Skeletal muscle tissue (tissue), 4 donors: ENCODE results near the gene DDX60. TPM values are rescaled to one million over a fixed set of nuclear protein-coding genes. Genes with fewer than 3 reads are reported as not detected.

ENCODE experiments used
- H3K27ac ChIP-seq: one replicate; pipeline ENCODE4 v1.7.0; 2013; ENCODE audit warnings: mild to moderate bottlenecking, low read depth, low read length, inconsistent platforms
- H3K27me3 ChIP-seq, 3 donors: one replicate each; pipeline ENCODE4 v1.7.0; 2013; ENCODE audit warnings: low read length in 3 of 3; ENCODE audit not compliant: control insufficient read depth in 3 of 3, insufficient read depth in 3 of 3
- H3K36me3 ChIP-seq, 3 donors: one replicate each; pipeline ENCODE4 v1.7.0; 2013; ENCODE audit warnings: low read length in 3 of 3; ENCODE audit not compliant: control insufficient read depth in 3 of 3, insufficient read depth in 3 of 3
- H3K4me1 ChIP-seq, 3 donors: one replicate each; pipeline ENCODE4 v1.7.0; 2013; ENCODE audit warnings: low read length in 3 of 3, mild to moderate bottlenecking in 3 of 3; ENCODE audit not compliant: control insufficient read depth in 3 of 3, insufficient read depth in 3 of 3
- H3K4me3 ChIP-seq, 3 donors: one replicate each; pipeline ENCODE4 v1.7.0; 2013; ENCODE audit warnings: low read length in 3 of 3
- H3K9ac ChIP-seq, 3 donors: one replicate each; pipeline ENCODE4 v1.7.0; 2013; ENCODE audit warnings: low read length in 3 of 3, mild to moderate bottlenecking in 3 of 3, moderate library complexity in 2 of 3, low read depth in 1 of 3
- H3K9me3 ChIP-seq, 3 donors: one replicate each; pipeline ENCODE4 v1.7.0; 2013; ENCODE audit warnings: low read length in 3 of 3; ENCODE audit not compliant: control insufficient read depth in 3 of 3
- total RNA-seq: library from RNA; depleted of rRNA; stranded (reverse); fragments of >200 nt; gene quantifications from one replicate; pipeline ENCODE4 v1.2.3, GENCODE V29; 2014
- donor health status: Osteomylitis.

Gene DDX60
- total RNA-seq, 1 donor from 2014 or later = 8.9 TPM

DNA sequence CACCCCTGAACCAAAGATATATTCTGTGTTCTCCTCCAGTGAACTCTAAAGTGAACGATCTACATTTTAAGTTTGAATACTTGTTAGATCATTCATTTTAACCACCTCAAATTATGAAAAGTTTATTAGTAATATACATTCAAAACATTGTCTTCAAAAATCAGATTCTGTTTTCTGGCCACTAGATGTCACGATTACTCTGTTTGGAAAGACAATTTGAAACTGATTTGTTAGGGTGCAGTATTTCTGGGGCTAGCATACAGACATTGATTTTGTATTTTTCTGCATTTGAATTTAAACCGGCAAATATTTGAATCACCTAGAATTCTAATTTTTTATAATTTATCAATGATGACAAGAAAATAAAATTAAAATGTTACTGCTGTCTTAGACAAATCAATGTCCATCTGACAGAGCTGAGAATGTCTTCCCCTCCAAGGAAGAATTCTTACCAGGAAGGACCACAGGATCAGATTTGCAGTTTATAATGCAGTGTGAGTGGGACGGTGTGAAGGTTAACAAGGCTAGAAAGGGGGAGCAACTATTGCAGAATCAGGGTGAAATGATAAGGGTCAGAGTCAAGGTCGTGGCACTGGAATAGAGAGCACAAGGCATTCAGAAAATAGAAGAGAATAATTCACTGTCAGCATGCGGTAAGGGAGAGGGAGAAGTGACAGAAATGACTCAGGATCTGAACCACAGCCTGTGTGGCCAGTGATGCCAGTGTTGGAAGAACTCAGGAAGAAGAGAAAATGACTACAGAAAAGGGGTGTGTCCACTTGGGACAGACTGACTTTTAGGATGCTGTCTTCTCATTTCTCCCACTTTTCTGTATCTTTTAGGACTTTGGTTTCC, 134.6 kb downstream of the DDX60 start:
- Histone ChIP-seq H3K9ac (no peak overlapping the region), H3K9me3 (no peaks in the 10 kb centered on the region), H3K27me3 (no peaks in the 10 kb centered on the region), H3K4me1 (no peaks in the 10 kb centered on the region), H3K36me3 (no peaks in the 10 kb centered on the region), H3K4me3 (no peak overlapping the region), H3K27ac (no peak overlapping the region)

DNA sequence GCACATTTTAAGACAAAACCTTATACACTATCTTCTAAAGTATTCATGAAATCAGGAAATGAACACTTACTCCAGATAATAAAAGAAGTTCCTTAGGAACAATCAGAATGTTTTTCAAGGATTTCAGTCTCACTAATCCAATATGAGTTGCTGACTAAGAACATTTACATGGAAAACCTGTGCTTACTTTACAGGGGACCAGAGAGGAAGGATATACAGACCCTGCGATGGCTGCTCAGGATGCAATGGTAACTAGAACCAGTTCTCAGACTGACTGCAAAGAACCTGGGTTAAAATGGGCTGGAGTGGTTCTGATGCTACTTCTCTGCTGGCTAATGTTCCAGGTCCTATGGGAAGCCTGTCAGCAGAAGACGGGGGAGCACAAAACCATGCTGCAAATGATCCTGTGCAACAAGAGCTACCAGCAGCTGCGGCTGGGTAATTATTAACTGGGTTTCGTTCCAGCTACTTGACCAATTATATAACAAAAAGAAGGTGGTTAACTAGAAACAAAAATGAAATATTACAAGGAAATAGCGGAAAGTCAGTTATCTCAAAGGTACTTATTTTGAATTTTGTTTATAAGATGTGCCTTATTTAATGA, 140.9 kb downstream of the DDX60 start:
- H3K27me3 ChIP-seq = no peaks in the 10 kb centered on the region
- no peaks in the 10 kb centered on the region for H3K4me1 ChIP-seq
- H3K9ac ChIP-seq = no peak overlapping the region
- H3K27ac ChIP-seq = no peak overlapping the region
- H3K36me3 ChIP-seq = no peaks in the 10 kb centered on the region
- H3K4me3 ChIP-seq = no peak overlapping the region
- no peaks in the 10 kb centered on the region for H3K9me3 ChIP-seq

DNA sequence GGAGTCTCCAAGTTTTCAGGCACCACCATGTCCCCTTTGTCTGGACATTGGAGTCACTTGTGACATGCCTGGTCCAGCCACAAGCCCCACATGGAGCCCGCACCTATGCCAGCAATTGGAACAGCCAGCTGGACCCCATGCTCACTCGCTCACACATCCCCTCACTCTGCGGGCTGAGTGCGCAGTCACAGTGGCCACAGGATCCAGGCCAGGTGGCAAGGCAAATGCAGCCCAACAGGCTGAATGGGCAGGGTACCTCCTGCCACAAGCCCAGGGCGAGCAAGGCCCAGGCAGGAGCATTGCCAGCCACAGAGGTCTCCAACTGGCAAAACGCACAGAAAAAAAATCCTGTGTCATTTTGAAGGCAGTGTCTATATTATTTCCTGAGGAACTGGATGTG, 144.2 kb downstream of the DDX60 start:
- H3K27me3 ChIP-seq = no peaks in the 10 kb centered on the region
- no peak overlapping the region for H3K4me3 ChIP-seq
- H3K9ac ChIP-seq = no peak overlapping the region
- no peaks in the 10 kb centered on the region for H3K4me1 ChIP-seq
- no peak overlapping the region for H3K27ac ChIP-seq
- peaks cover 0 to 2% (median 0%) of the 10 kb centered on the region in 3 donors for H3K36me3 ChIP-seq
- H3K9me3 ChIP-seq = no peaks in the 10 kb centered on the region

DNA sequence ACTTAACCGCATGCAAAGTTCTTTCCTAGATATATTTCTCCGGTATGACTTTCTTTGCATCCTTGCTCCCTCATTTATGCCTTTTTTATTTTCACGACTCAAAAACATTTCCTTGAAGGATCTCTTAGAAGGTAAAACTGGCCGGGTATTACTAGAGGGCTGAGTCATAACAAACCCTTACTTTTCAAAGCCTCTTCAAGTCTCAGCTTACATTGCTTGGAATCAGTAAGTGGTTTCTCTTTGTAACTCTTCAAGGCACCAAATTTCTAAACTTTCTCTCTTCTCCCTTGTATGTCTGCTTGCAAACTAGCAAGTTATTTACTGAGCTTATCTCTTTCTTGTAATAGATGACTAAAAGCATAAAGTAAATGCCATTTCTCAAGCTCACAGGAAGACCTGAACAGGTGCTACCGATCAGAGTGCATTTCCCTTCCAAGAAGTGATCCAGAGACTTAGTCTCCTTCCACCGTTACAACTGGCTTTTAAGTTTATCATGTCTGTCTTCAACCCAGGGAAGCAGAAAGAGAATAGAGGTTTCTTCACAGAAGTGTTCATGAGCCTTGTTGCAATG, 150.8 kb downstream of the DDX60 start:
- Histone ChIP-seq H3K4me3 (no peak overlapping the region), H3K36me3 (peaks cover 0 to 2% (median 0%) of the 10 kb centered on the region in 3 donors), H3K4me1 (no peaks in the 10 kb centered on the region), H3K9me3 (no peaks in the 10 kb centered on the region), H3K27me3 (no peaks in the 10 kb centered on the region), H3K27ac (no peak overlapping the region), H3K9ac (no peak overlapping the region)

Other genes with a start within 250 kb of the DDX60 start
- gene ANXA10, start 226.2 kb downstream of the DDX60 start, total RNA-seq = not detected
- 15.7 TPM for gene DDX60L, start 161.7 kb upstream of the DDX60 start, total RNA-seq
- 140 TPM for gene PALLD, start 178.3 kb upstream of the DDX60 start, total RNA-seq